Body of pancreas (tissue), 4 donors: ENCODE measurements around the gene FUT8. TPM values are rescaled to one million over a fixed set of nuclear protein-coding genes. Genes with fewer than 3 reads are reported as not detected.
A peak's percentile ranks its signal among the peaks of the same experiment; 100 is the strongest.

Experiments
- ATAC-seq: fragments of 150-250 bp; one replicate; pipeline ENCODE4 v1.9.1; 2016
- DNase-seq, 4 donors: peaks; one replicate each; pipeline ENCODE4 v3.0.0-alpha.2; 2019
- H3K27ac ChIP-seq, 4 donors: fragments of 200-600 bp; sonication (generic); 1 replicate in 3 of 4; 2 replicates in 1 of 4; pipeline versions ENCODE4 v1.5.1 to v1.6.1; 2016 to 2019; ENCODE audit warnings: mild to moderate bottlenecking in 1 of 4, mixed read lengths in 1 of 4, moderate library complexity in 1 of 4
- H3K27me3 ChIP-seq, 2 donors: fragments of 200-600 bp; sonication (generic); one replicate each; pipeline ENCODE4 v1.6.0; 2016; ENCODE audit warnings: mild to moderate bottlenecking in 1 of 2
- H3K36me3 ChIP-seq, 2 donors: fragments of 200-600 bp; sonication (generic); replicated peaks in 1 of 2; 2 replicates each; pipeline ENCODE4 v1.5.1; 2016; ENCODE audit warnings: low read depth in 2 of 2; ENCODE audit not compliant: insufficient read depth in 1 of 2
- H3K4me1 ChIP-seq: fragments of 200-600 bp; sonication (generic); one replicate; pipeline ENCODE4 v1.6.0; 2016
- H3K4me3 ChIP-seq, 2 donors: fragments of 200-600 bp; sonication (generic); 1 replicate in 1 of 2; 2 replicates in 1 of 2; pipeline ENCODE4 v1.5.1; 2016 to 2019
- H3K9me3 ChIP-seq, 3 donors: fragments of 200-600 bp; sonication (generic); 1 replicate in 2 of 3; 2 replicates in 1 of 3; pipeline ENCODE4 v1.5.1; 2016
- CTCF ChIP-seq, 7 experiments: fragments of 450-650 bp in 4 of 7; fragments of 200-600 bp in 3 of 7; sonication (generic) in 3 of 7; IDR thresholded peaks; one replicate each; pipeline ENCODE4 v1.5.1; 2016 to 2019; ENCODE audit warnings: antibody characterized with exemption in 7 of 7
- POLR2A ChIP-seq, 3 donors: fragments of 450-650 bp; IDR thresholded peaks; one replicate each; pipeline ENCODE4 v1.6.1; 2016; ENCODE audit warnings: antibody characterized with exemption in 3 of 3, mild to moderate bottlenecking in 2 of 3
- WGBS, 2 donors: methylation state at CpG; one replicate each; pipeline ENCODE4 v1.1.5; 2017; 5-methylcytosine and 5-hydroxymethylcytosine counted together
- intact Hi-C: fragments of 100-400 bp; cut with DNase I; formaldehyde crosslinking; loops from one replicate; pipeline ENCODE4 v1.15.1; 2023
- total RNA-seq, 2 donors: library from RNA; depleted of rRNA; stranded (reverse); fragments of >200 nt; gene quantifications; one replicate each; pipeline ENCODE4 v1.1.0, GENCODE V29; 2016

The FUT8 gene
- total RNA-seq, 2 donors from 2014 or later = 31.1 to 33.0 TPM

DNA sequence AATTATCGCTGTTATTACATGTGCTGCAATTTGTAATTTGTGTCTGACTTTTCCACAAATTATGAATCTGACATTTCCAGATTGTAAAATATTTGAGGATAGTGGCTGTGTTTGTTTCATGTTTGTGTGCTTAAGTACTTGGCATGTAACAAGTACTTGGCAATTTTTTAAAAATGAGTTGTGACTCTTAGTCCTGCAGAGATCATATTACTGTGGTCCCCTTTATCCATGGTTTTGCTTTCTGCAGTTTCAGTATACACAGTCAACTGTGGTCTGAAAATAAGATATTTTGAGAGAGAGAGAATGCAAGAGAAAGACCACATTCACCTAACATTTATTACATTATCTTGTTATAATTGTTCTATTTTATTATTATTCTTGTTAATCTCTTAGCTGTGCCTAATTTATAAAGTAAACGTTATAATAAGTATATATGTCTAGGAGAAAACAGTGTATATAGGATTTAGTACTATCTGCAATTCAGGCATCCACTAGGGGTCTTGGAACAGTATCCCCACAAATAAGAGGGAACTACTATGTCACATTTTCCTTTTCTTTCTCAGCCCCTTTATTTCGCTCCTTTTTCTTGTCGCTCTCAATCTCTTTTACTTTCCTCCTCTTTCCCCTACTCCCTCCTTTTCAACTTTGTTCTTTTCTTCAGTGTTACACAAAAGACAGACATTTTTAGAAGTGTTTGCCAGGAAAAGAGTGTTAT, 176.1 kb downstream of the FUT8 start:
- no peaks in the 10 kb centered on the region for H3K4me1 ChIP-seq
- no peaks in the 10 kb centered on the region for H3K27me3 ChIP-seq
- 83 to 93% methylated on average over 4 of the region's 4 CpGs for WGBS, 2 donors
- ATAC-seq = no peak
- H3K36me3 ChIP-seq = no peaks in the 10 kb centered on the region
- TF ChIP-seq CTCF (IDR thresholded peaks at IDR 0.05) (no peak), POLR2A (IDR thresholded peaks at IDR 0.05) (no peak)
- intact Hi-C loops = no loop called here
- no peaks in the 10 kb centered on the region for H3K9me3 ChIP-seq
- DNase-seq = no peak
- H3K27ac ChIP-seq = no peak overlapping the region
- no peak overlapping the region for H3K4me3 ChIP-seq

DNA sequence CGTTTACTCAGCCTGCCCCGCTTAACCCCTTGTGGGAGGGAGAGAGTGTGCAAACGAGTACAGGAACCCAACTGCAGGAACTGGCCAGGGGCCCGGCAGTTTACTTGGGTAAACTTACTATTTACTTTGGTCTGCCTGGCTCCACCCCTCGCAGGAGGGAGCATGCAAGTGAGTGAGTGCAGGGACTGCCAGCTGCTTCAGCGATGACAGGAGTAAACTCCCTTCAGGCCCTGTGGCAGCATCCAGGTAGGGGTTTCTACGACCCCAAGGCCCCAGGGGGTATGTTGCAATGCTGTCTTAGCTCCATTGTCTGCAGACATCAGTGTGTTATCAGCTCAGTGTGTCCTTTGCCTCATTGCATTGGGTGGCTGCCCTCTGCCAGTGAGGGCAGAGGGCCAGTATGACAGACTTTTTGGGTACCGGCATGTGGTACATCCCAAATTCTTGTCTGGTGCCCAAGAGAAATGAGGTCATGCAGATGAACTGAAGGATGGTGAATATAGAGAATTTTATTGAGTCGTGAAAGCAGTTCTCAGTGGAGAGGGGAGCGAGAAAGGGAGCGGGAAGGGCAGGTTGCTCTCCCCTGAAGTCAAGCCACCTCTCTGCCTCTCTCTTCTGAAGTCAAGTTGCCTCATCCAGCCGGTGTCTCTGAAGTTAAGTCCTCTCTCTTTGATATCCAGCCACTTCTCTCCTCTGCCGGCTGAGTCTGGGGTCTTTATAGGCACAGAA, 181.8 kb downstream of the FUT8 start:
- DNase-seq (peak; percentile 53 to 74 (median 60)), ATAC-seq (peak; percentile 45)
- intact Hi-C loops = no loop called here
- no peak for TF ChIP-seq CTCF (IDR thresholded peaks at IDR 0.05)
- H3K4me1 ChIP-seq = peaks cover 11% of the 10 kb centered on the region
- no peak overlapping the region for H3K4me3 ChIP-seq
- no peaks in the 10 kb centered on the region for H3K36me3 ChIP-seq
- no peaks in the 10 kb centered on the region for H3K27me3 ChIP-seq
- WGBS, 2 donors = 46 to 53% methylated on average over 11 to 13 of the region's 13 CpGs
- H3K27ac ChIP-seq = no peak overlapping the region
- no peaks in the 10 kb centered on the region for H3K9me3 ChIP-seq

DNA sequence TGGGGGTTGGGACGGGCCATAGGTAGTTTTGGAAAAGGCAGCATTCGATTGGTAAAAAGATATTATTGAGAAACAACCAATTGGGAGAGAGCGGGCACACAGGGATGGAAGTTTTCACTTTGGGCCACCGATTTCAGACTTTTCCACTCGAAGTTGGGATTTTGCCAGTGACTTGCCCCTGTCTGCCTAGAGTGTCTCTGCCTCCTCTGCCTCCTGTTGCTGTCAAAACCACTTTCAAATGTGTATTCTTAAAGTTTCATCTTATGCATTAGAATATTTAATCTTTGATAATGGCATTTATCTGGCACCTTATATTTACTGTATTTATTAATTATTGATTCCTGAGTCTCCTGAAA, 182.3 kb downstream of the FUT8 start:
- Histone ChIP-seq H3K36me3 (no peaks in the 10 kb centered on the region), H3K9me3 (no peaks in the 10 kb centered on the region), H3K27me3 (no peaks in the 10 kb centered on the region), H3K4me1 (peaks cover 11% of the 10 kb centered on the region), H3K27ac (no peak overlapping the region), H3K4me3 (no peak overlapping the region)
- WGBS, 2 donors = 90 to 93% methylated on average over 5 of the region's 5 CpGs
- ATAC-seq (no peak), DNase-seq (no peak)
- intact Hi-C loops = no loop called here
- TF ChIP-seq POLR2A (IDR thresholded peaks at IDR 0.05) (no peak), CTCF (IDR thresholded peaks at IDR 0.05) (no peak)

- H3K27me3 ChIP-seq = no peaks in the 10 kb centered on the region
- 33 to 44% methylated on average over 1 of the region's 1 CpG for WGBS, 2 donors
- intact Hi-C loops = no loop called here
- H3K27ac ChIP-seq = no peak overlapping the region
- no peaks in the 10 kb centered on the region for H3K9me3 ChIP-seq
- ATAC-seq = no peak
- no peak for DNase-seq
- H3K4me3 ChIP-seq = no peak overlapping the region
- no peak for TF ChIP-seq CTCF (IDR thresholded peaks at IDR 0.05)
- no peak for TF ChIP-seq POLR2A (IDR thresholded peaks at IDR 0.05)
- peaks cover 3% of the 10 kb centered on the region for H3K4me1 ChIP-seq
- no peaks in the 10 kb centered on the region for H3K36me3 ChIP-seq
Measured at GRCh38 chr14:65599375-65599774, 186.8 kb downstream of the FUT8 start.

DNA sequence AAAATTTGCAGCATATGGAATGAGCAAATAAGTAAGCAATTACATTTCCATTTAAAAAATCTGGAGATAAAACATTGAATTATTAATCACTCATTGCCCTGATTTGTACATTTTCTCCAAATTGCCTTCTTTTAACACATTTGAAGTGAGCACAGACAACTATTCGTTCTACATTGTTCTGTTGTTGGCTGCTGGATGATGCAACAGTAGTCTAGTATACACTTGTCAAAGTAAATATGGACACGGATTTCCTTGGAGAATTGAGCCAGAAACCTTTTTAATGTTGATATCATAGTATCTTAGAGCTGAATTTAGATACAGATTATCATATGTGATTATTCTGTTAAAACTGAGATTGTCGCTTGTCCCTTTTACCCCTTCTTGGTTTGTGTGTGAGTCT, 188.2 kb downstream of the FUT8 start:
- no peaks in the 10 kb centered on the region for H3K27me3 ChIP-seq
- WGBS, 2 donors = 65 to 68% methylated on average over 3 of the region's 3 CpGs
- no peak overlapping the region for H3K4me3 ChIP-seq
- intact Hi-C loops = no loop called here
- H3K27ac ChIP-seq = no peak overlapping the region
- no peaks in the 10 kb centered on the region for H3K9me3 ChIP-seq
- no peaks in the 10 kb centered on the region for H3K4me1 ChIP-seq
- no peak for TF ChIP-seq CTCF (IDR thresholded peaks at IDR 0.05)
- TF ChIP-seq POLR2A (IDR thresholded peaks at IDR 0.05) = no peak
- DNase-seq (no peak), ATAC-seq (no peak)
- H3K36me3 ChIP-seq = no peaks in the 10 kb centered on the region
